Esophagus (tissue), 2 donors: ENCODE measurements around the gene MALRD1. TPM values are rescaled to one million over a fixed set of nuclear protein-coding genes. Genes with fewer than 3 reads are reported as not detected.

Experiments
- H3K27ac ChIP-seq, 2 donors: one replicate each; pipeline ENCODE4 v1.5.1; 2013; ENCODE audit warnings: low read depth in 2 of 2, mild to moderate bottlenecking in 2 of 2, inconsistent platforms in 1 of 2, low read length in 1 of 2, moderate library complexity in 1 of 2
- H3K27me3 ChIP-seq, 2 donors: one replicate each; pipeline ENCODE4 v1.6.1; 2013; ENCODE audit warnings: low read length in 2 of 2, control low read depth in 1 of 2, mild to moderate bottlenecking in 1 of 2; ENCODE audit not compliant: insufficient read depth in 2 of 2, control insufficient read depth in 1 of 2
- H3K36me3 ChIP-seq, 2 donors: one replicate each; pipeline ENCODE4 v1.6.1; 2013; ENCODE audit warnings: low read length in 1 of 2; ENCODE audit not compliant: control insufficient read depth in 2 of 2, insufficient read depth in 2 of 2
- H3K4me1 ChIP-seq, 2 donors: one replicate each; pipeline ENCODE4 v1.6.1; 2013; ENCODE audit warnings: low read length in 1 of 2; ENCODE audit not compliant: control insufficient read depth in 2 of 2, insufficient read depth in 2 of 2
- H3K4me3 ChIP-seq, 2 donors: one replicate each; pipeline ENCODE4 v1.5.1; 2013; ENCODE audit warnings: low read length in 2 of 2, mild to moderate bottlenecking in 2 of 2, low read depth in 1 of 2, moderate library complexity in 1 of 2
- H3K9me3 ChIP-seq, 2 donors: one replicate each; pipeline ENCODE4 v1.6.1; 2013; ENCODE audit warnings: mild to moderate bottlenecking in 2 of 2, low read depth in 1 of 2, low read length in 1 of 2, moderate library complexity in 1 of 2; ENCODE audit not compliant: control insufficient read depth in 2 of 2, insufficient read depth in 1 of 2
- WGBS, 2 donors: extraction: QIAGEN DNeasy Blood & Tissue Kit; methylation state at CpG; one replicate each; pipeline ENCODE4 v1.1.7; 2013; 5-methylcytosine and 5-hydroxymethylcytosine counted together
- polyA plus RNA-seq, 2 donors: library from polyadenylated mRNA; stranded (reverse); fragments of 200-250 nt; gene quantifications; one replicate each; pipeline ENCODE4 v1.2.3, GENCODE V29; 2013
- donor health status: healthy with polysubstance abuse.
- donor health status: Bipolar disorder and iron deficiency.

Gene MALRD1
- polyA plus RNA-seq, 2 donors = 0.07 to 0.14 TPM

GRCh38 chr10:19347621-19348020 lies 299.0 kb downstream of the MALRD1 start:
- Histone ChIP-seq H3K4me1 (no peaks in the 10 kb centered on the region), H3K9me3 (no peaks in the 10 kb centered on the region), H3K4me3 (no peak overlapping the region), H3K36me3 (no peaks in the 10 kb centered on the region), H3K27ac (no peak overlapping the region), H3K27me3 (no peaks in the 10 kb centered on the region)
- WGBS, 2 donors = 18 to 23% methylated on average over 2 of the region's 2 CpGs

DNA sequence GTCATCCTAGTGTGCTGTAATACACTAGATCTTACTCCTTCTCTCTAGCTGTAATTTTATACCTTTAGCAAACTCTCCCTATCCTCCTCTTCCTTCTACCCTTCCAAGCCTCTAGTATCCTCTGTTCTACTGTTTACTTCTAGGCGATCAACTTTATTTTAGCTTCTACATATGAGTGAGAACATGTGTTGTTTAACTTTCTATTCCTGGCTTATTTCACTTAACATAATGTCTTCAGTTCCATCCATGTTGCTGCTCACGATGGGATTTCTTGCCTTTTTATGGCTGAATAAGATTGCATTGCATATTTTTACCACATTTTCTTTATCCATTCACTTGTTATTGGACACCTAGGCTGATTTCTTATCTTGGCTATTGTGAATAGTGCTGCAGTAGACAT lies 318.6 kb downstream of the MALRD1 start:
- no peaks in the 10 kb centered on the region for H3K27me3 ChIP-seq
- H3K27ac ChIP-seq = no peak overlapping the region
- H3K9me3 ChIP-seq = no peaks in the 10 kb centered on the region
- WGBS, 2 donors = 58 to 70% methylated on average over 2 of the region's 2 CpGs
- H3K36me3 ChIP-seq = no peaks in the 10 kb centered on the region
- H3K4me3 ChIP-seq = no peak overlapping the region
- H3K4me1 ChIP-seq = no peaks in the 10 kb centered on the region

GRCh38 chr10:19373988-19374387 lies 325.4 kb downstream of the MALRD1 start:
- Histone ChIP-seq H3K36me3 (no peaks in the 10 kb centered on the region), H3K27ac (no peak overlapping the region), H3K4me3 (no peak overlapping the region), H3K27me3 (no peaks in the 10 kb centered on the region), H3K4me1 (no peaks in the 10 kb centered on the region), H3K9me3 (no peaks in the 10 kb centered on the region)
- 59 to 62% methylated on average over 3 of the region's 3 CpGs for WGBS, 2 donors

GRCh38 chr10:19385846-19386450 lies 337.3 kb downstream of the MALRD1 start:
- no peaks in the 10 kb centered on the region for H3K4me1 ChIP-seq
- no peak overlapping the region for H3K4me3 ChIP-seq
- H3K27ac ChIP-seq = no peak overlapping the region
- no peaks in the 10 kb centered on the region for H3K27me3 ChIP-seq
- H3K9me3 ChIP-seq = no peaks in the 10 kb centered on the region
- no peaks in the 10 kb centered on the region for H3K36me3 ChIP-seq
- WGBS, 2 donors = 64 to 68% methylated on average over 3 of the region's 3 CpGs

- no peak overlapping the region for H3K27ac ChIP-seq
- 84 to 86% methylated on average over 1 of the region's 1 CpG for whole genome bisulfite sequencing, 2 donors
These were observed 360.3 kb downstream of the MALRD1 start for GRCh38 chr10:19408924-19409323.

GRCh38 chr10:19411119-19411518 lies 362.5 kb downstream of the MALRD1 start:
- Histone ChIP-seq H3K9me3 (no peaks in the 10 kb centered on the region), H3K4me1 (no peaks in the 10 kb centered on the region), H3K27ac (no peak overlapping the region), H3K27me3 (no peaks in the 10 kb centered on the region), H3K4me3 (no peak overlapping the region), H3K36me3 (no peaks in the 10 kb centered on the region)
- 64 to 68% methylated on average over 2 of the region's 2 CpGs for WGBS, 2 donors

More at GRCh38 chr10:19408924-19409323, 360.3 kb downstream of the MALRD1 start:
- no peak overlapping the region for H3K4me3 ChIP-seq
- no peaks in the 10 kb centered on the region for H3K27me3 ChIP-seq
- no peaks in the 10 kb centered on the region for H3K4me1 ChIP-seq
- H3K9me3 ChIP-seq = no peaks in the 10 kb centered on the region
- no peaks in the 10 kb centered on the region for H3K36me3 ChIP-seq

GRCh38 chr10:19412531-19412930 lies 363.9 kb downstream of the MALRD1 start:
- Histone ChIP-seq H3K9me3 (no peaks in the 10 kb centered on the region), H3K27ac (no peak overlapping the region), H3K4me1 (no peaks in the 10 kb centered on the region), H3K4me3 (no peak overlapping the region), H3K36me3 (no peaks in the 10 kb centered on the region), H3K27me3 (no peaks in the 10 kb centered on the region)

GRCh38 chr10:19416164-19416563 lies 367.6 kb downstream of the MALRD1 start:
- no peaks in the 10 kb centered on the region for H3K9me3 ChIP-seq
- WGBS, 2 donors = 60 to 62% methylated on average over 1 of the region's 1 CpG
- no peak overlapping the region for H3K27ac ChIP-seq
- H3K4me1 ChIP-seq = no peaks in the 10 kb centered on the region
- no peaks in the 10 kb centered on the region for H3K27me3 ChIP-seq
- no peak overlapping the region for H3K4me3 ChIP-seq
- H3K36me3 ChIP-seq = no peaks in the 10 kb centered on the region

DNA sequence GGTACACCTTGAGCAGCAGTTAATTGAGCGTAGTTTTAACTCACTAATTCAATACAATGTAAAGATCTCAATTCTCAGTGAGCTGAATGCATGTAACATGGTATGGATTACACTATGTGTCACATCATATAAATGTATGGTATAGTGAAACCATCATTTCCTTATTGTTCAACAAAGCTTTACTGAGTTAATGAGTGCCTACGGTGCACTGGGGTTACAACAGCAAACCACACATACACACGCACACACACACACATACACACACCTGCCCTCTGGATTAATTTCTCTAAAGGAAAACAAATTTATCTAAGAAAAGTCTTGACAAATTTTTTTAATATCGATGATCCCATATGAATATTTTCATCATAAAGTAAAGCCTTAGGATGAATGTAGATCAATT lies 369.1 kb downstream of the MALRD1 start:
- Histone ChIP-seq H3K27me3 (no peaks in the 10 kb centered on the region), H3K4me1 (no peaks in the 10 kb centered on the region), H3K36me3 (no peaks in the 10 kb centered on the region), H3K9me3 (no peaks in the 10 kb centered on the region), H3K27ac (no peak overlapping the region), H3K4me3 (no peak overlapping the region)
- 86 to 87% methylated on average over 4 of the region's 4 CpGs for WGBS, 2 donors

- WGBS, 2 donors = 56 to 58% methylated on average over 1 of the region's 1 CpG
- Histone ChIP-seq H3K36me3 (no peaks in the 10 kb centered on the region), H3K4me1 (no peaks in the 10 kb centered on the region), H3K4me3 (no peak overlapping the region), H3K9me3 (no peaks in the 10 kb centered on the region), H3K27ac (no peak overlapping the region), H3K27me3 (no peaks in the 10 kb centered on the region)
These were observed 373.1 kb downstream of the MALRD1 start for GRCh38 chr10:19421674-19422073.
